ENCODE data around the gene SPTBN1. TPM values are rescaled to one million over a fixed set of nuclear protein-coding genes. Genes with fewer than 3 reads are reported as not detected.

SPTBN1 gene
- total RNA-seq, 1 experiment from 2014 or later = 204 TPM

- TF ChIP-seq, protein P1, sequence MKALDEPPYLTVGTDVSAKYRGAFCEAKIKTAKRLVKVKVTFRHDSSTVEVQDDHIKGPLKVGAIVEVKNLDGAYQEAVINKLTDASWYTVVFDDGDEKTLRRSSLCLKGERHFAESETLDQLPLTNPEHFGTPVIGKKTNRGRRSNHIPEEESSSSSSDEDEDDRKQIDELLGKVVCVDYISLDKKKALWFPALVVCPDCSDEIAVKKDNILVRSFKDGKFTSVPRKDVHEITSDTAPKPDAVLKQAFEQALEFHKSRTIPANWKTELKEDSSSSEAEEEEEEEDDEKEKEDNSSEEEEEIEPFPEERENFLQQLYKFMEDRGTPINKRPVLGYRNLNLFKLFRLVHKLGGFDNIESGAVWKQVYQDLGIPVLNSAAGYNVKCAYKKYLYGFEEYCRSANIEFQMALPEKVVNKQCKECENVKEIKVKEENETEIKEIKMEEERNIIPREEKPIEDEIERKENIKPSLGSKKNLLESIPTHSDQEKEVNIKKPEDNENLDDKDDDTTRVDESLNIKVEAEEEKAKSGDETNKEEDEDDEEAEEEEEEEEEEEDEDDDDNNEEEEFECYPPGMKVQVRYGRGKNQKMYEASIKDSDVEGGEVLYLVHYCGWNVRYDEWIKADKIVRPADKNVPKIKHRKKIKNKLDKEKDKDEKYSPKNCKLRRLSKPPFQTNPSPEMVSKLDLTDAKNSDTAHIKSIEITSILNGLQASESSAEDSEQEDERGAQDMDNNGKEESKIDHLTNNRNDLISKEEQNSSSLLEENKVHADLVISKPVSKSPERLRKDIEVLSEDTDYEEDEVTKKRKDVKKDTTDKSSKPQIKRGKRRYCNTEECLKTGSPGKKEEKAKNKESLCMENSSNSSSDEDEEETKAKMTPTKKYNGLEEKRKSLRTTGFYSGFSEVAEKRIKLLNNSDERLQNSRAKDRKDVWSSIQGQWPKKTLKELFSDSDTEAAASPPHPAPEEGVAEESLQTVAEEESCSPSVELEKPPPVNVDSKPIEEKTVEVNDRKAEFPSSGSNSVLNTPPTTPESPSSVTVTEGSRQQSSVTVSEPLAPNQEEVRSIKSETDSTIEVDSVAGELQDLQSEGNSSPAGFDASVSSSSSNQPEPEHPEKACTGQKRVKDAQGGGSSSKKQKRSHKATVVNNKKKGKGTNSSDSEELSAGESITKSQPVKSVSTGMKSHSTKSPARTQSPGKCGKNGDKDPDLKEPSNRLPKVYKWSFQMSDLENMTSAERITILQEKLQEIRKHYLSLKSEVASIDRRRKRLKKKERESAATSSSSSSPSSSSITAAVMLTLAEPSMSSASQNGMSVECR (CRISPR knock-in tag; IDR thresholded peaks at IDR 0.05; ENCODE audit: borderline replicate concordance) = no peak
- TF ChIP-seq RORB (CRISPR knock-in tag; IDR thresholded peaks at IDR 0.05) = no peak
These were observed 36.7 kb upstream of the SPTBN1 start (continued) for GRCh38 chr2:54419388-54419787.

- TF ChIP-seq ZNF416 (CRISPR knock-in tag; IDR thresholded peaks at IDR 0.05) = no peak
- TF ChIP-seq ZNF423 (CRISPR knock-in tag; IDR thresholded peaks at IDR 0.05) = no peak
- no peak for TF ChIP-seq TEAD4 (CRISPR knock-in tag; IDR thresholded peaks at IDR 0.05)
- no peak for TF ChIP-seq ZNF138 (CRISPR knock-in tag; conservative IDR thresholded peaks at IDR 0.05)
- TF ChIP-seq OVOL2 (CRISPR knock-in tag; IDR thresholded peaks at IDR 0.05; ENCODE audit: borderline replicate concordance) = no peak
- TF ChIP-seq PRDM15 (CRISPR knock-in tag; IDR thresholded peaks at IDR 0.05) = no peak
- TF ChIP-seq, protein P2, sequence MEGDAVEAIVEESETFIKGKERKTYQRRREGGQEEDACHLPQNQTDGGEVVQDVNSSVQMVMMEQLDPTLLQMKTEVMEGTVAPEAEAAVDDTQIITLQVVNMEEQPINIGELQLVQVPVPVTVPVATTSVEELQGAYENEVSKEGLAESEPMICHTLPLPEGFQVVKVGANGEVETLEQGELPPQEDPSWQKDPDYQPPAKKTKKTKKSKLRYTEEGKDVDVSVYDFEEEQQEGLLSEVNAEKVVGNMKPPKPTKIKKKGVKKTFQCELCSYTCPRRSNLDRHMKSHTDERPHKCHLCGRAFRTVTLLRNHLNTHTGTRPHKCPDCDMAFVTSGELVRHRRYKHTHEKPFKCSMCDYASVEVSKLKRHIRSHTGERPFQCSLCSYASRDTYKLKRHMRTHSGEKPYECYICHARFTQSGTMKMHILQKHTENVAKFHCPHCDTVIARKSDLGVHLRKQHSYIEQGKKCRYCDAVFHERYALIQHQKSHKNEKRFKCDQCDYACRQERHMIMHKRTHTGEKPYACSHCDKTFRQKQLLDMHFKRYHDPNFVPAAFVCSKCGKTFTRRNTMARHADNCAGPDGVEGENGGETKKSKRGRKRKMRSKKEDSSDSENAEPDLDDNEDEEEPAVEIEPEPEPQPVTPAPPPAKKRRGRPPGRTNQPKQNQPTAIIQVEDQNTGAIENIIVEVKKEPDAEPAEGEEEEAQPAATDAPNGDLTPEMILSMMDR (IDR thresholded peaks at IDR 0.05) = no peak
- TF ChIP-seq MXD4 (CRISPR knock-in tag; IDR thresholded peaks at IDR 0.05; ENCODE audit: borderline replicate concordance) = no peak
- no peak for TF ChIP-seq ATF6 (CRISPR knock-in tag; IDR thresholded peaks at IDR 0.05)
- TF ChIP-seq JAZF1 (CRISPR knock-in tag; IDR thresholded peaks at IDR 0.05) = no peak
- no peak for TF ChIP-seq NFE2L1 (CRISPR knock-in tag; IDR thresholded peaks at IDR 0.05)
- TF ChIP-seq, protein P3, sequence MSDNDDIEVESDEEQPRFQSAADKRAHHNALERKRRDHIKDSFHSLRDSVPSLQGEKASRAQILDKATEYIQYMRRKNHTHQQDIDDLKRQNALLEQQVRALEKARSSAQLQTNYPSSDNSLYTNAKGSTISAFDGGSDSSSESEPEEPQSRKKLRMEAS (CRISPR knock-in tag; IDR thresholded peaks at IDR 0.05) = no peak
- TF ChIP-seq SP1 (CRISPR knock-in tag; conservative IDR thresholded peaks at IDR 0.05) = no peak
- TF ChIP-seq SMAD4 (CRISPR knock-in tag; IDR thresholded peaks at IDR 0.05) = no peak
- TF ChIP-seq, protein P4, sequence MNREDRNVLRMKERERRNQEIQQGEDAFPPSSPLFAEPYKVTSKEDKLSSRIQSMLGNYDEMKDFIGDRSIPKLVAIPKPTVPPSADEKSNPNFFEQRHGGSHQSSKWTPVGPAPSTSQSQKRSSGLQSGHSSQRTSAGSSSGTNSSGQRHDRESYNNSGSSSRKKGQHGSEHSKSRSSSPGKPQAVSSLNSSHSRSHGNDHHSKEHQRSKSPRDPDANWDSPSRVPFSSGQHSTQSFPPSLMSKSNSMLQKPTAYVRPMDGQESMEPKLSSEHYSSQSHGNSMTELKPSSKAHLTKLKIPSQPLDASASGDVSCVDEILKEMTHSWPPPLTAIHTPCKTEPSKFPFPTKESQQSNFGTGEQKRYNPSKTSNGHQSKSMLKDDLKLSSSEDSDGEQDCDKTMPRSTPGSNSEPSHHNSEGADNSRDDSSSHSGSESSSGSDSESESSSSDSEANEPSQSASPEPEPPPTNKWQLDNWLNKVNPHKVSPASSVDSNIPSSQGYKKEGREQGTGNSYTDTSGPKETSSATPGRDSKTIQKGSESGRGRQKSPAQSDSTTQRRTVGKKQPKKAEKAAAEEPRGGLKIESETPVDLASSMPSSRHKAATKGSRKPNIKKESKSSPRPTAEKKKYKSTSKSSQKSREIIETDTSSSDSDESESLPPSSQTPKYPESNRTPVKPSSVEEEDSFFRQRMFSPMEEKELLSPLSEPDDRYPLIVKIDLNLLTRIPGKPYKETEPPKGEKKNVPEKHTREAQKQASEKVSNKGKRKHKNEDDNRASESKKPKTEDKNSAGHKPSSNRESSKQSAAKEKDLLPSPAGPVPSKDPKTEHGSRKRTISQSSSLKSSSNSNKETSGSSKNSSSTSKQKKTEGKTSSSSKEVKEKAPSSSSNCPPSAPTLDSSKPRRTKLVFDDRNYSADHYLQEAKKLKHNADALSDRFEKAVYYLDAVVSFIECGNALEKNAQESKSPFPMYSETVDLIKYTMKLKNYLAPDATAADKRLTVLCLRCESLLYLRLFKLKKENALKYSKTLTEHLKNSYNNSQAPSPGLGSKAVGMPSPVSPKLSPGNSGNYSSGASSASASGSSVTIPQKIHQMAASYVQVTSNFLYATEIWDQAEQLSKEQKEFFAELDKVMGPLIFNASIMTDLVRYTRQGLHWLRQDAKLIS (CRISPR knock-in tag; IDR thresholded peaks at IDR 0.05; ENCODE audit: borderline replicate concordance) = no peak
- Mint-ChIP-seq H3K27me3 (ENCODE audit: low read depth) (no peaks in the 10 kb centered on the region), H3K27ac (no peak overlapping the region), H3K36me3 (0 out of 2 replicates have a peak, but pooled peaks cover 5% of the 10 kb centered on the region), H3K4me3 (no peak overlapping the region), H3K4me1 (peaks cover 21% of the 10 kb centered on the region), H3K9me3 (peaks cover 18% of the 10 kb centered on the region)
- DNase-seq (ENCODE audit: low spot score) (no peak), ATAC-seq (no peak)
- ChIA-PET CTCF (no interaction called here), POLR2A (no interaction called here)
These were observed 36.1 kb upstream of the SPTBN1 start for GRCh38 chr2:54419855-54420523.

Data from WTC11 (cell line).